Stimulated activated CD4-positive, alpha-beta T cell treated with anti-CD3 and anti-CD28 coated beads, Interleukin-1b, Interleukin-23, amount 100 ng/mL, for 48 hours (primary cell): Measurements from ENCODE around the gene RNF114.
"Not testable (repeated sequence)": the region's sequence is repeated elsewhere in the genome, so short reads cannot be mapped to it uniquely, and the experiment has no call there.

Experiments
- DNase-seq: peaks from one replicate; pipeline ENCODE4 v3.0.0-alpha.2; 2020

The RNF114 gene

GRCh38 chr20:49965781-49966305 lies 29.6 kb downstream of the RNF114 start:
- DNase-seq, result no peak

DNA sequence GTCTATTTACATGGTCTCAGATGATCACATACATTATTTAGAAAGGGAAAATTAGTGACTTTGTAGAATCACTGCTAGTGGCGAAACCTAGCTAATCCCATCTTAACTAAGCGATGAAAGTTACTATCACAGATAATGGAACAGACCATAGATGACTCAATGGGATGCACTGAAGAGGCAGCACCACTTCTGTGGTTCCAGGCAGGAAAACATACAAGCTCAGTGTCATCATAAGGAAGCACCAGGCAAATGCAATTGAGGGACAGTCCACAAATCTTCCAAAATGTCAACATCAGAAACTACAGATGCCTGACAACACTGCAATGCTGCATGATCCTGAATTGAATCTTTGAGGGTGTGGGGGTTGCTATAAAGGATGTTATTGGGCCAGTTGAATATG lies 30.7 kb downstream of the RNF114 start:
- DNase-seq, result no peak

DNA sequence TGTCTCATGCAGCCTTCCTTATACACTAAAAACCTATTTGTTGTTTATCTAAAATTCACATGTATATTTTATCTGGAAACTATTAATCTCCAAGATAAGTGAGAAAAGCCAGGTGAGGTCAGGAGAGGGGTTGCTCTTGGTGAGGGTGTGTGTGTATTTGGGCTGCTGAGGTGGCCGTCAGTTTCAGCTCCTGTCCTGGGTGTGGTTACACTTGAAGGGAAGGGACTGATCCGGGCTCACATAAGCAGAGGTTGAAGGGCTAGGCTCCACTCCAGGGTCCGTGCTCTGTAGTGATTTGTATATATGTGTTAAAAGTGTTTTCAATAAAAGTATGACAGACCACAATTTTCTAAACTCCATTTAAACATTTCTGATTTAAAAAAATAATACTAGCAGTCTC lies 33.0 kb downstream of the RNF114 start:
- no peak for DNase-seq

- DNase-seq, result no peak
Observed at GRCh38 chr20:49969946-49970345, 33.7 kb downstream of the RNF114 start.

DNA sequence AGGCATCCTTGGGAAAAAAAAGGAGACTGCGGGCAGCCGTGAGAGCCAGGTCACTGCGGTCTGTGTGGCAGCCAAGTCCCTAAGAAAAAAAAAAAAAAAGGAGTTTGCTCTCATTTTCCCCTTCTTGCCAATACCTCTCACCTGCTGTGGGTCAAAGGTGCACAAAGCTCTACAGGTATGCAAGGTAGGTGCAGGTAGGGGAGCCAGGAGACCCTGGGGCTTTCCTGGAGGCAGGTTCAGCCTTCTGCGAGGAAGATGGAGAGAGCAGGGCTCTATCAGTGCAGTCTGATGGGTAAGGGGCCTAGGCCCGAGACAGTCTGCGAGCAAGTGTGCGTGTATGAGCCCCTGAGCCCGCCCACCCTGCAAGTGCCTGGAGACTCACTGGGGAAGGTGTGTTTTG lies 34.3 kb downstream of the RNF114 start:
- no peak for DNase-seq

DNA sequence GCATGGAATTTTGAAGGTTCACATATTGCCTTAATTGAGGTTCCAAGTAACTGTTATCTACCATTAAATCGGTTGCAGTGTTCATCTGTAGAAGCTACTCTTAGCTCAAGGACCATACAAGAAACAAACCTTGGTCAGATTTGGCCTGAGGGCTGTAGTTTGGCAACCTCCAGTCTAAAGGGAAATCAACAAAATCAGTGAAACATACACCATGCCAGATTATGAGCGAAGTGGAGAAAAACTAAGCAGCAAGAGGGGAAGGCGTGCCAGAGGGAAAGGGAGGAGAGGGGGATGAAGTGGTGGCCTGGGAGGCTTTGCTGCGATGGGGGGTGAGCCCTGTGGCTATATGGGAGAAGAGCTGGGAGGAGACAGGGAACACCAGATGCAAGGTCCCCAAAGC lies 37.8 kb downstream of the RNF114 start:
- no peak for DNase-seq

DNA sequence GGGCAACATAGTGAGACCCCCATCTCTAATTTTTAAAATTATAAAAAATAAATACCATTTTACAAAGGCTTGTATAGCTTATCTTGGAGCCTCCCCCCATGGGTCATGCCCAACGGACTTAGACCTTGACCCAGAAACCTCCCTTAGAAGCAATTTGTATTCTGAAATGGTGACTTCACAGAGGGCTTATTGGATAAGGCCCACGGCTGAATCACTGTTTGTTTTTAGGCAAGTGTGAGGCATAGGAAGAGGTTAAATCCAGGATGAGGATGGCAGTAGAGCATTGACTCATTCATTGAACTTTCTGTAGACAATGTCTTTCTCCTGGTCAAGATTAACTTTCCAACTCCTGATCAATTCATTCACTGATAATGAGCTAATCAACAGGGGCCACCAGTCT lies 40.3 kb downstream of the RNF114 start:
- no peak for DNase-seq

DNA sequence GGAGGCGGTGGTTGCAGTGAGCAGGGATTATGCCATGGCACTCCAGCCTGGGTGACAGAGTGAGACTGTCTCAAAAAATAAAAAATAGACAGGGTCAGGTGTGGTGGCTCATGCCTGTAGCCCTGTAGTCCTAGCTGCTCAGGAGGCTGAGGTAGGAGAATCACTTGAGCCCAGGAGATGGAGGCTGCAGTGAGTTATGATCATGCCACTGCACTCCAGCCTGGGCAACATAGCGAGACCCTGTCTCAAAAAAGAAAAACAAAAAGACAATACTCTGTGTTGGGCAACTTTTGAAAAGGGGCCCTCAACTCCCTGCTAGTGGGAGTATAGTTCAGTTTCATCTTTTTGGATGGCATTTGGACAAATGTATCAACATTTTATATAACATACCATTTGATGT lies 41.5 kb downstream of the RNF114 start:
- DNase-seq, result not testable (repeated sequence)

- DNase-seq, result no peak
Observed at GRCh38 chr20:49978685-49979029, 42.5 kb downstream of the RNF114 start.

DNA sequence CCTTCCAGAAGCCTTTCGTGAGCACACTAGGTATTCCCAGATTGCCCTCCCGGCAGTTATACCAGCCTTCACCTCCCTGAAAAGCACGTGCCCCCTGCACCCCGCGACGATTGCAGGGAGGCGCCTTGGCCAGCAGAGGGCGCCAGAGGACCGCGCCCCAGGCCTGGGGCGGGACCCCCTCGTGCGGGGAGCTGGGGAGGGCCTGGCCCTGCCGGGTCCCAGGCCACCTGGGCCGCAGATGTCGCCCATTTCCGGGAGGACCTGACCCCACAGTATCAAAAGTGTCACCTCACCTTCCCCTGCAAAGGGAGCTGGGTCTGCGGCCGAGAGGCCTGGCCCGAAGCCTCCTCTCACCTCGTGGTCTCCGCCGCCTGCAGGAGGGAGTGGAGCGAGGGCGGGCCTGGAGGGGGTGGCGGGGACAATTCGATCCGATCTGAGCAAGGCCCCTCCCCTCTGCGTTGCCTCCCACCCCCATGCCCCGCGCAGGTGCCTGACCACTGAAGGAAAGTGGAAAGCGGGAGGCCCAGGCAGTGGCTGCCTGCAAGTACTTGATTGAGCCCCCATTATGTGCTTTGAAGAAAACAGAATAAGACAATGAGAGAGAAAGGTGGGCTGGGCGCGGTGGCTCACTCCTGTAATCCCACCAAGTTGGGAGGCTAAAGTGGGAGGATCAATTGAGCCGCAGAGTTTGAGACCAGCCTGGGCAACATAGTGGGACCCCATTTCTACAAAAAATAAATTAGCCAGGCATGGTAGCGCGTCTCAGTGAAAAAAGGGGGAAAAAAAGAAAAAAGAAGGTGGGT lies 43.0 kb downstream of the RNF114 start:
- peak; percentile 45 for DNase-seq

DNA sequence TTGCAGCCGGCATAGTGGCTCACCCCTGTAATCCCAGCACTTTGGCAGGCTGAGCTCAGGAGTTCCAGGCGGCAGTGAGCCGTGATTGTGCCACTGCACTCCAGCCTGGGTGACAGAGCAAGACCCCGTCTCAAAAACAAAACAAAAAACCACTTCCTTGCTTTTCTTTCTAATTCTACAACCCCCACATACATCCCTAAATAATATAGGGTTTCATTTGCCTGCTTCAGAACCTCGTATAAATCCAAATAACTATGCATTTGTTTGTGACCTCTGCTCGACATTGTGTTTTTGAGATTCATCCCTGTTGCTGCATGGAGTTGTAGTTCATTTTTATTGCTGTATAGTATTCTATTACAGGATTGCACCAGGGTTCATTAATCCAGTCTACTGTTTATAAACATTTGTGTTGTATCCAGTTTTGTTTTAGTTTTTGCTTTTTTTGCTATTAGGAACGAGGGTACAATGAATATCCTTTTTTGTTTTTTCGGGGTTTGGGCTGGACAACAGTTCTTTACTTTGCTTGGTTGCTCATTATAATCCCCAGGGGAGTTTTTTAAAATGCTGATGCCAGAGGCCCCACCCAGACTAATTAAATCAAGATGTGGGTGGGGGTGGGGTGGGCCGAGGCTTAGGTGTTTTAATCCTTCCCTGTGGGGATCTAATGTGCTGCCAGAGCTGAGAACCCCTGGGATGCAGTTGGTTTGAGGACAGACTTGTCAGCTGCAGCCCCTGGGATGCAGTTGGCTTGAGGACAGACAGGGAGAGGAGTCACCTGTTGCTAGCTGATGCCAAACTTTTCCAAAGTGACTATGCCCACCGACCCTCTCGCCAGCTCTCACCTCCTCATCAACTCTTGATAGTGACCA lies 44.2 kb downstream of the RNF114 start:
- DNase-seq, result no peak

DNA sequence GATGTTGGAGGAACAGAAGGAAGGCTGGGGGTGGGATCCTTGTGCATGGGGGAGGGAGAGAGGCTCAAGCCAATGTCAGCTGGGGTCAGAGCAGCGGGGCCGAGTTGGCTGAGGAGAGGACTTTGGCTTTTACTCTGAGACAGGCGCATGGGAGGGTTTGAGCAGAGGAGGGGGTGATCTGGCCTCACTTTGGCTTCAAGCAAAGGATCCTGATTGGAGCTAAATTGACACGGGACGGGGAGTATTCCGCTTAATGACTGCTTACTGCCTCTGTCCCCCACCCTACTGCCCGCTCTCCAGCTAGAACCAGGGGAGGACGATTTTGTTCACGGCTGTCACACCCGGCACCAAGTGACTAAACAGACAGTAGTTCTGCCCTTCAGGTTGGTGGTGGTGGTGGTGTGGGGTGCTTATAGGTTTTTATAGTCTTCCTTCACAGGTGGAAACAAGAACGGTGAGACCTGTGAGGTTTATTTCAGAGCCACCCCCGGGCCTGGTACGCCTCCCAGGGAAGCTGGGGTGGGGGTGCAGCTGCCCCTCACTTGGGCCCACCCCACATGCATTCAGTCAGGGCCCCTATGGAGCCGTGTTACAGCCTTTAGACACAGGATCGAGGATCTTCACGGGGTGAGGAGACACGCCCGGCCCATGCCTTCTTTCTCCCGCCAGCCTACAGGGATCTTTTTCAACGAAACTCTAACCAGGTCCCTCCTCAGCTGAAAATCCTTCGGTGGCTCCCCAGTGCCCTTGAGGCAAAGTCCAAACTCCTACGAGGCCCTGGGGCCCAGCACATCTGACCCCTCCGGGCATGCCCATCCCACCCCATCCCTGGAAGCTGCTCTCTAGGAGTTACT lies 45.2 kb downstream of the RNF114 start:
- no peak for DNase-seq

DNA sequence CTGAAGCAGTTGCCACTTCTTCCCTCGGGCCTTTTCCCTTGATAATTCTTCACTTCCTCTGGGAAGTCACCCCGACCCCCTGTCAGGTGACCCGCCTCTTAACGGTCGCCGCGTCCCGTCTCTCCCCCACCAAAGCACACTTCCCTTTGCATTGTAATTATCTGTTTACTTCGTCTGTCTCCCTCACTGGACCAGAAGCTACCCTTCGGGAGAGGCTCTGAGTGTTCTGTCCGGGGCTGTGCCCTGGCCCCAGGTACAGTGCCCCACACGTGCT lies 45.8 kb downstream of the RNF114 start:
- DNase-seq, result no peak

DNA sequence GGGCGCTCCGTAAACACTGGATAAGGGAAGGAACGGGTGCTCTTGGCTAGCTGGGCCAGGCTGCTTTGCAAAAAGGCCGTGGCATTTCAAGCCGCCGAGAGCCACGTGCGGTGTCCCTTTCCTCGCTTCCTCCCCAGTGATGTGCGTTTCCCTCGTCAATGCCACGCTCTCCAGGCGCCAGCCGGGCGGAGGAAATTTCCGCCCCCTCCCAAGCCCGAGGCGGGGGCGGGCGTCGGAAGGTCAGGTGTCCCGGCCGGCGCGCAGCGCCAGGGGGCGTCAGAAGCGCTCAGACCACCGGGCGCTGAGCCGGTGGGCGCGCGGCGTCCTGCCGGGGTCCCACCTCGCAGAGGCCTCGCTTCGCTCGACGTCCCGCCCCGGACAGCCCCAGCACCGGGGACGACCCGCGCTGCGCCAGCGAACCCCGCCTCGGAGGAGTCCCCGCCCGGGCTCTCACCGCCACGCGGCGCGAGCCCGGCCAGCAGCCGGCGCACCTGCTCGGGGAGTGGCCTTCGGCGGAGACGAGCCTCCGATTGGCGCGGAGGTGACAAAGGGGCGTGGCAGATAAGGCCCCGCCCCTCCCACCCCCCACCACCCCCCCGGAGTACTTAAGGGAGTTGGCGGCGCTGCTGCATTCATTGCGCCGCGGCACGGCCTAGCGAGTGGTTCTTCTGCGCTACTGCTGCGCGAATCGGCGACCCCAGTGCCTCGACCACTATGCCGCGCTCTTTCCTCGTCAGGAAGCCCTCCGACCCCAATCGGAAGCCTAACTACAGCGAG lies 46.3 kb downstream of the RNF114 start, which contains the start of gene SNAI1:
Gene SNAI1, plus strand, starts transcription at position 635 of the 777 bp plus-strand sequence. Its CDS starts 80 bp downstream, at position 715.
- peak; percentile 84 for DNase-seq

- DNase-seq, result no peak
Observed at GRCh38 chr20:49983123-49983847, 47.1 kb downstream of the RNF114 start.

DNA sequence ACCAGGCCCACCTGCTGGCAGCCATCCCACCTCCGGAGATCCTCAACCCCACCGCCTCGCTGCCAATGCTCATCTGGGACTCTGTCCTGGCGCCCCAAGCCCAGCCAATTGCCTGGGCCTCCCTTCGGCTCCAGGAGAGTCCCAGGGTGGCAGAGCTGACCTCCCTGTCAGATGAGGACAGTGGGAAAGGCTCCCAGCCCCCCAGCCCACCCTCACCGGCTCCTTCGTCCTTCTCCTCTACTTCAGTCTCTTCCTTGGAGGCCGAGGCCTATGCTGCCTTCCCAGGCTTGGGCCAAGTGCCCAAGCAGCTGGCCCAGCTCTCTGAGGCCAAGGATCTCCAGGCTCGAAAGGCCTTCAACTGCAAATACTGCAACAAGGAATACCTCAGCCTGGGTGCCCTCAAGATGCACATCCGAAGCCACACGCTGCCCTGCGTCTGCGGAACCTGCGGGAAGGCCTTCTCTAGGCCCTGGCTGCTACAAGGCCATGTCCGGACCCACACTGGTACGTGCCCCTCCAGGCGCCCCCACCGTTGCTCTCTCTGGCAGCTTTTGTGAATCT lies 47.7 kb downstream of the RNF114 start:
- no peak for DNase-seq

GRCh38 chr20:49984426-49985153 lies 48.4 kb downstream of the RNF114 start:
- DNase-seq, result no peak

DNA sequence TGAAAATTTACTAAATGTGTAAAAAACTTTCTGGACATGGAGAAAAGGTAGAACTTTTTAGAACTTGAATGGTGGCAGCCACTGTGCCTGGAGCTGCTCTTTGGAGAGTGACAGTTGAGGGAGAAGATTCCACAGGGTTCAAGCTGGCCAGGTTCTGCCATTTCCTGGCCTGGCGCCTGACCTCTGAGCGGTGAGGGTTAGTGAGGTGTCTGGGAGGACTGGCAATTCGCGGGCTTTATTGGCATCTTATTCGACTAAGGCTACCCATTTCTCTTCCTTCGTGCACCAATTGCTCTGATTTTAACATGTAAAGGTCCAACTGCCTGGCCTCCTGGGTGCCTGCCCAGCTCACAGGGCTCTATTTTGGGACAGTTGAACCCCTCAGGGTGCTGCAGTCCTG lies 49.0 kb downstream of the RNF114 start:
- DNase-seq, result no peak

DNA sequence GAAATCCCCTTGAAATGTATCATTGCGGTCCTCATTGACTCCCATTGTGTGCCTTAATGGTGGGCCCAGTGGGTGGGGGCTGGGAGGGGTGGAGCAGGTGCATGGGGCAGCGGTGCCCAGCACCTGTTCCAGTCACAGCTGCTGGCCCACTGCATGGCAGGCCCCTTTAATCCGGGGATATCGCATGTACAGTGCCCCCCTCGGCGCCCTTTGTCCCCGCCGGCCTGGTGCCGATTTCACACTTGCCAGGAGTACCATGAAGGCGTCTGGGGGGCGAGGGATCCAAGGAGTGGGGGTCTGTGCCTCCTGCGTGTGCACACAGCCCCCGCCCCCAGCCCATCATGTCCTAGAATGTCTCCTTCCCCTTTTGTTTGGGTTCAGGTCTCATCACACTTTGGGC lies 49.4 kb downstream of the RNF114 start:
- DNase-seq, result no peak

GRCh38 chr20:49986049-49986448 lies 49.9 kb downstream of the RNF114 start:
- DNase-seq, result no peak
